Astrocyte of the cerebellum (primary cell): ENCODE results near the gene TUBB3.
A peak's percentile ranks its signal among the peaks of the same experiment; 100 is the strongest.

ENCODE experiments used
- DNase-seq: peaks from one replicate; pipeline ENCODE4 v3.0.0-alpha.2; 2011; ENCODE audit warnings: low read depth
- H3K4me3 ChIP-seq: 2 replicates; pipeline ENCODE4 v1.5.1; 2011; ENCODE audit warnings: mild to moderate bottlenecking, low read depth, low read length, moderate library complexity
- CTCF ChIP-seq: IDR thresholded peaks from 2 replicates; pipeline ENCODE4 v1.5.1; 2012; ENCODE audit warnings: low read length, low read depth, moderate library complexity, mild to moderate bottlenecking; ENCODE audit errors: missing control alignments
- in situ Hi-C: cut with HindIII; loops from 2 replicates; pipeline ENCODE4 v1.10.0; 2017; ENCODE audit warnings: low sequenced_read_pairs

TUBB3 gene

DNA sequence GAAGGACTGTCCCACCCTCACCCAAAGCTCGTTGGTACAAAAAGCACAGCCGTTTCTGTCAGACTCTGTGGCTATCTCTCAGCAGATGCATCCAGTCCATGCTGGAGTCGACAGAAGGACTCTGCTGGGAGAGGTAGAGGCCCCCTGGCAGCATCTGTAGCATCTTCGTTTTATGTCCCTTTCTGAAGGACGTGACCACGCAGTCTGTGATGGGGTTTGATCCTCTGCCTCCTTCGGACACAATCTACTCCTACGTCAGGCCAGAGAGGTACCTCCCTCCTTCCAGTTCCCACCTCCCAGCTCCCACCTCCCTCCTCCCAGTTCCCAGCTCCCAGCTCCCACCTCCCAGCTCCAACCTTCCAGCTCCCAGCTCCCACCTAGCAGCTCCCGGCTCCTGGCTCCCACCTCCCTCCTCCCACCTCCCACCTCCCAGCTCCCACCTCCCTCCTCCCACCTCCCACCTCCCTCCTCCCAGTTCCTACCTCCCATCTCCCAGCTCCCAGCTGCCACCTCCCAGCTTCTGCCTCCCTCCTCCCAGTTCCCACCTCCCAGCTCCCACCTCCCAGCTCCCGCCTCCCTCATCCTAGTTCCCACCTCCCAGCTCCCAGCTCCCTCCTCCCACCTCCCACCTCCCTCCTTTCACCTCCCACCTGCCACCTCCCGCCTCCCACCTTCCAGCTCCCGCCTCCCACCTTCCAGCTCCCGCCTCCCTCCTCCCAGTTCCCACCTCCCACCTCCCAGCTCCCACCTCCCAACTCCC, 15.9 kb upstream of the TUBB3 start:
- DNase-seq: no peak

DNA sequence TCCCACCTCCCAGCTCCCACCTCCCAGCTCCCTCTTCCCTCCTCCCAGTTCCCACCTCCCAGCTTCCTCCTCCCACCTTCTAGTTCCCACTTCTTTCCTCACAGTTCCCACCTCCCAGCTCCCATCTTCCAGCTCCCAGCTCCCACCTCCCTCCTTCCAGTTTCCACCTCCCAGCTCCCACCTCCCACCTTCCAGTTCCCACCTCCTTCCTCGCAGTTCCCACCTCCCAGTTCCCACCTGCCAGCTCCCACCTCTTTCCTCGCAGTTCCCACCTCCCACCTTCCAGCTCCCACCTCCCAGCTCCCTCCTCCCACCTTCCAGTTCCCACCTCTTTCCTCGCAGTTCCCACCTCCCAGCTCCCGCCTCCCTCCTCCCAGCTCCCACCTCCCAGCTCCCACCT, 14.9 kb upstream of the TUBB3 start:
- no peak for DNase-seq
- no peak for TF ChIP-seq CTCF
- H3K4me3 ChIP-seq: no peak overlapping the region
- in situ Hi-C loops: no loop called here

More for the DNA sequence above, 15.9 kb upstream of the TUBB3 start:
- TF ChIP-seq CTCF: no peak
- in situ Hi-C loops: no loop called here
- no peak overlapping the region for H3K4me3 ChIP-seq

- in situ Hi-C loops: no loop called here
These were observed 13.1 kb upstream of the TUBB3 start for GRCh38 chr16:89909777-89910716.

DNA sequence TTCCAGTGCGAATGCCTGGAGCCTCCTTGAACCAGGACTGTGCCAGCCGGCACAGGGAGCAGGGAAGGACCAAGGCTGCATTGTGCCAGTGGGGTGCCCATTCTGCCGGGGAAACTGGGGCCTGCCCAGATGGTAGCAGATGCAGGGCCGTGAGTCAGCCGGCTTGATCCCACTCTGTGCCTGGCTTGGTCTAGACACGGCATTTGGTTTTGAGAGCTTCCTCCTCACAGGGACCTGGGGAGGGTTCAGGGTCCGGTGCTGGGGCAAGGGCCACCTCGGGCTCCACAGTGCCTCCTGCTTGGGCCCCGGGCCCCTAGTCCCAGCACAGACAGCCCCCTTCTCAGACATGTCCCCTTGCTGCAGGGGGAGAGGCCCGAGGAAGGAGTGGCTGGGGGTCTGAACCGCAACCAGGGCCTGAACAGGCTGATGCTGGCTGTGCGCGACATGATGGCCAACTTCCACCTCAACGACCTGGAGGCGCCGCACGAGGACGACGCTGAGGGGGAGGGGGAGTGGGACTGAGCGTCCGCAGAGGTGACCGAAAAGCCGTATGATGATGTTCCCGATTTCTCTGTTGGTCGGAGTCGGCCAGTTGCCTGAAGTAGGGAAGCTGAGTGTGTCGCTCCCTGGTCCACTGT, 12.3 kb upstream of the TUBB3 start:
- TF ChIP-seq CTCF: no peak
- in situ Hi-C loops: no loop called here
- DNase-seq: no peak
- H3K4me3 ChIP-seq: no peak overlapping the region

More at GRCh38 chr16:89909777-89910716, 13.1 kb upstream of the TUBB3 start:
- no peak overlapping the region for H3K4me3 ChIP-seq
- DNase-seq: no peak
- TF ChIP-seq CTCF: peak; percentile 95

DNA sequence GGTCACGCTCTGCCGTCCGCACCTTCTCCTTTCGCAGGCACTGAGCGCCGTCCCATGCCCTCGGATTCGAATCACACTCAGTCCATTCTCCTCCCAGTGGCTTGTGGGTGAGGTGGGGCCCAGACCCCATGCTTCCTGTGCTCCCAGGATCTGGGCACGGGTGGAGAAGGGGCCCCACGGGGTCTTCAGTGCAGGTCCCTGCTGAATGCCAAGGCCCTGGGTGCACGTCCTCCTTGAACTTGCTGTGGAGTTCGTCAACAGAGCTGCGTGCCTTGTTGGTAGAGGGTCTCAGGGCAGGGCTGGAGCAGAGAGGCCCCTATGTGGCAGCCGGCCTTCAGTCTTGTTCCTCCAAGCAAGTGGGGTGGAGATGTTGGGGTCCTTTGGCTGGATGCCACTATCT, 11.8 kb upstream of the TUBB3 start:
- no peak for DNase-seq
- no peak overlapping the region for H3K4me3 ChIP-seq
- TF ChIP-seq CTCF: no peak
- in situ Hi-C loops: no loop called here

GRCh38 chr16:89912143-89912542, 11.0 kb upstream of the TUBB3 start:
- H3K4me3 ChIP-seq: no peak overlapping the region
- DNase-seq: no peak
- in situ Hi-C loops: no loop called here
- TF ChIP-seq CTCF: no peak
